Ovary (tissue), 9 donors: Measurements from ENCODE around the gene CLDN34. TPM values are rescaled to one million over a fixed set of nuclear protein-coding genes. Genes with fewer than 3 reads are reported as not detected.

Experiments
- DNase-seq, 5 donors: peaks; one replicate each; pipeline ENCODE4 v3.0.0-alpha.2; 2019 to 2020
- H3K27ac ChIP-seq, 2 donors: fragments of 200-600 bp; one replicate each; pipeline versions ENCODE4 v1.5.1 to v1.8.0; 2019 to 2022
- H3K27me3 ChIP-seq: fragments of 200-600 bp; one replicate; pipeline ENCODE4 v1.8.0; 2022
- H3K36me3 ChIP-seq: fragments of 200-600 bp; sonication (generic); one replicate; pipeline ENCODE4 v1.5.1; 2019
- H3K4me1 ChIP-seq: one replicate; pipeline ENCODE4 v1.8.1; 2013; ENCODE audit warnings: mild to moderate bottlenecking, moderate library complexity; ENCODE audit not compliant: insufficient read depth
- H3K4me3 ChIP-seq: fragments of 200-600 bp; sonication (generic); one replicate; pipeline ENCODE4 v1.5.1; 2017
- H3K9me3 ChIP-seq, 2 donors: fragments of 200-600 bp in 1 of 2; sonication (generic) in 1 of 2; one replicate each; pipeline versions ENCODE4 v1.5.1 to v1.8.1; 2013 to 2019; ENCODE audit warnings: mild to moderate bottlenecking in 1 of 2, moderate library complexity in 1 of 2
- EP300 ChIP-seq: sonication (generic); formaldehyde crosslinking; IDR thresholded peaks from one replicate; pipeline ENCODE4 v1.6.1; 2017; ENCODE audit warnings: antibody characterized with exemption
- POLR2A ChIP-seq: fragments of 450-650 bp; IDR thresholded peaks from one replicate; pipeline ENCODE4 v1.6.1; 2017; ENCODE audit warnings: antibody characterized with exemption, mild to moderate bottlenecking, moderate library complexity
- WGBS, 3 donors: extraction: QIAGEN DNeasy Blood & Tissue Kit in 1 of 3; methylation state at CpG; one replicate each; pipeline versions ENCODE4 v1.1.5 to v1.1.7; 2013 to 2017; 5-methylcytosine and 5-hydroxymethylcytosine counted together
- intact Hi-C, 4 donors: fragments of 100-400 bp; cut with DNase I; formaldehyde crosslinking; loops; one replicate each; pipeline versions ENCODE4 v1.11.0 to v1.15.1; 2022 to 2023
- polyA plus RNA-seq, 2 donors: library from polyadenylated mRNA; stranded (reverse); fragments of 200-250 nt in 1 of 2; fragments of 350-450 nt in 1 of 2; fragmentation: Illumina TruSeq in 1 of 2; extraction: RNeasy Lipid Tissue Mini Kit (QIAGEN cat#74804) in 1 of 2; gene quantifications; one replicate each; pipeline ENCODE4 v1.2.3, GENCODE V29; 2013 to 2014
- total RNA-seq, 7 donors: library from RNA; depleted of rRNA in 2 of 7; stranded (reverse); fragments of >200 nt in 2 of 7; fragmentation: NEBNext Ultra II Directional in 3 of 7; extraction: Animal tissue kit (Norgen Biotek cat#: 25700) in 3 of 7; gene quantifications; one replicate each; pipeline versions ENCODE4 v1.1.0 to v1.2.4, GENCODE V29; 2016 to 2023
- TF ChIP-seq, protein P1 (sequence below), 3 donors: fragments of 450-650 bp in 2 of 3; fragments of 200-600 bp in 1 of 3; IDR thresholded peaks; one replicate each; pipeline versions ENCODE4 v1.5.1 to v1.8.0; 2016 to 2022; ENCODE audit warnings: antibody characterized with exemption in 3 of 3, mild to moderate bottlenecking in 1 of 3
- donor health status: DM: no; HTN: no; CAD: no; lungs with moderate emphysema.
- donor health status: DM: no; HTN: no; CAD: no.
- donor health status: Bipolar disorder and iron deficiency.
- donor health status: DM: yes; HTN: yes; CAD: no.
- donor health status: DM: no; HTN: no; CAD: no.
- donor health status: DM: yes; HTN: yes; CAD: no.

The CLDN34 gene
- total and polyA plus RNA-seq, 9 donors = 0.12 to 0.82 (median 0.57) TPM; not detected in 3

DNA sequence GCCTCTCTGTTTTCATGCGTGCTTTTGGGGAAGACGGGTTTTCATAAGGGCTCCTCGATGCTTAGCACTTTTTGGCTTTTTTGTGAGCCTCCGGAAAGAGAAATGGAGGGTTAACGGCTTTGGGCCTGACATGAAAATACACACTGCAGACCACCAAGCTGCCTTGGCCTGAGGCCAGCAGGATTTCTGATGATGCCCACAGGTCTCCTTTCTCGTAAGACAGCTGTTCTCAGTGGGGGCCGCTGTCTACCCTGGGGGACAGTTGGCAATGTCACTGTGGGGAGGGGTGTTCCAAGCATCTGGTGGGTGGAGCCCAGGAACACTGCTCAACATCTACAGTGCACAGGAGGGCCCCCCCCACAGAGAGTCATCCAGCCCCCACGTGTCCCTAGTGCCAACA lies 29.4 kb upstream of the CLDN34 start:
- no peak for DNase-seq
- 74 to 82% (median 81%) methylated on average over 8 of the region's 8 CpGs for WGBS, 3 donors
- no peaks in the 10 kb centered on the region for H3K36me3 ChIP-seq
- no peaks in the 10 kb centered on the region for H3K4me1 ChIP-seq
- H3K4me3 ChIP-seq = no peak overlapping the region
- no peak overlapping the region for H3K27ac ChIP-seq
- H3K9me3 ChIP-seq = no peaks in the 10 kb centered on the region
- intact Hi-C loops = no loop called here
- TF ChIP-seq EP300 (no peak), POLR2A (no peak)
- TF ChIP-seq, protein P1, sequence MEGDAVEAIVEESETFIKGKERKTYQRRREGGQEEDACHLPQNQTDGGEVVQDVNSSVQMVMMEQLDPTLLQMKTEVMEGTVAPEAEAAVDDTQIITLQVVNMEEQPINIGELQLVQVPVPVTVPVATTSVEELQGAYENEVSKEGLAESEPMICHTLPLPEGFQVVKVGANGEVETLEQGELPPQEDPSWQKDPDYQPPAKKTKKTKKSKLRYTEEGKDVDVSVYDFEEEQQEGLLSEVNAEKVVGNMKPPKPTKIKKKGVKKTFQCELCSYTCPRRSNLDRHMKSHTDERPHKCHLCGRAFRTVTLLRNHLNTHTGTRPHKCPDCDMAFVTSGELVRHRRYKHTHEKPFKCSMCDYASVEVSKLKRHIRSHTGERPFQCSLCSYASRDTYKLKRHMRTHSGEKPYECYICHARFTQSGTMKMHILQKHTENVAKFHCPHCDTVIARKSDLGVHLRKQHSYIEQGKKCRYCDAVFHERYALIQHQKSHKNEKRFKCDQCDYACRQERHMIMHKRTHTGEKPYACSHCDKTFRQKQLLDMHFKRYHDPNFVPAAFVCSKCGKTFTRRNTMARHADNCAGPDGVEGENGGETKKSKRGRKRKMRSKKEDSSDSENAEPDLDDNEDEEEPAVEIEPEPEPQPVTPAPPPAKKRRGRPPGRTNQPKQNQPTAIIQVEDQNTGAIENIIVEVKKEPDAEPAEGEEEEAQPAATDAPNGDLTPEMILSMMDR (IDR thresholded peaks at IDR 0.05) = no peak
- no peaks in the 10 kb centered on the region for H3K27me3 ChIP-seq

GRCh38 chrX:9938516-9938915 lies 28.6 kb upstream of the CLDN34 start:
- DNase-seq = no peak
- TF ChIP-seq, protein P1 (IDR thresholded peaks at IDR 0.05) = no peak
- no peak for TF ChIP-seq EP300
- TF ChIP-seq POLR2A = no peak
- Histone ChIP-seq H3K27ac (no peak overlapping the region), H3K27me3 (no peaks in the 10 kb centered on the region), H3K9me3 (no peaks in the 10 kb centered on the region), H3K4me1 (no peaks in the 10 kb centered on the region), H3K36me3 (no peaks in the 10 kb centered on the region), H3K4me3 (no peak overlapping the region)
- WGBS, 3 donors = 90 to 93% (median 92%) methylated on average over 7 of the region's 7 CpGs
- intact Hi-C loops = no loop called here

- Histone ChIP-seq H3K4me1 (no peaks in the 10 kb centered on the region), H3K36me3 (no peaks in the 10 kb centered on the region), H3K27ac (no peak overlapping the region), H3K4me3 (no peak overlapping the region), H3K9me3 (no peaks in the 10 kb centered on the region), H3K27me3 (no peaks in the 10 kb centered on the region)
- no peak for DNase-seq
- 91 to 93% (median 93%) methylated on average over 14 of the region's 14 CpGs for WGBS, 3 donors
- intact Hi-C loops = no loop called here
- TF ChIP-seq POLR2A = no peak
- no peak for TF ChIP-seq EP300
- TF ChIP-seq, protein P1 (IDR thresholded peaks at IDR 0.05) = no peak
Measured at GRCh38 chrX:9940421-9940820, 26.7 kb upstream of the CLDN34 start.

DNA sequence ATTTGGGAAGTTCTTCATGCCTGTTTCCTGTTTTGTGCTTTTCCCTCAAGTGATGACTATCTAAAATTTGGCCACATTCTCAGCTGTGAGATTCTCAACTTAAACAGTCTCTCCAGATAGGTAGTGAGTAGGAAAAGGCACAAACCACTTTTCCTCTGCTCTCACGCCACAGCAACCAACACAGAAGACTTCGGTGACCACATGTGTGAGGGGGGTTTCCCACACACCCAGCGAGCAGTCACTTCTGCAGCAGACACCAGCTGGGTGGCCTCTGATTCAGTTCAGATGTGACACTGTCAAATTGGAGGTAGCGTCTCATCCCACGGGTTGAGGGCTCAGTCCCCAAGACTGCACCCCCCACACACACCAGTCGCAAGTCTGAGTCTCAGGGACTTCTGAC lies 25.1 kb upstream of the CLDN34 start:
- 86 to 90% (median 87%) methylated on average over 6 of the region's 6 CpGs for WGBS, 3 donors
- no peak for DNase-seq
- H3K4me1 ChIP-seq = no peaks in the 10 kb centered on the region
- intact Hi-C loops = no loop called here
- TF ChIP-seq POLR2A (no peak), EP300 (no peak)
- TF ChIP-seq, protein P1 (IDR thresholded peaks at IDR 0.05) = no peak
- H3K36me3 ChIP-seq = no peaks in the 10 kb centered on the region
- H3K27me3 ChIP-seq = no peaks in the 10 kb centered on the region
- H3K9me3 ChIP-seq = no peaks in the 10 kb centered on the region
- no peak overlapping the region for H3K27ac ChIP-seq
- no peak overlapping the region for H3K4me3 ChIP-seq

DNA sequence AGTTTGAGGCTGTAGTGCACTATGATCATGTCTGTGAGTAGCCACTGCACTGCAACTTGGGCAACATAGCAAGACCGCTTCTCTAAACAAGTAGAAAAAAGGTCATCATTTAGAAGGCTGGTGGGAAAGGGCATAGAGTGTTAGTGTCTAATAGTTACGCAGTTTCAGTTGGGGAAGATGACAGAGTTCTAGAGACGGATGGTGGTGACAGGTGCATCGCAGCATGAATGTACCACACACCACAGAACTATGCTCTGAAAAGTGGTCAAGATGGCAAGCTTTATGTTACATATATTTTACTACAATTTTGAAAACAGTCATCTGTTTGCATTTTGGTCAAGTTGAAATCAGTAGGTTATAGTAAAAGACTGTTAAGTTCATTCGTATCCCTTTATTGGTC lies 23.7 kb upstream of the CLDN34 start:
- no peak for DNase-seq
- Histone ChIP-seq H3K4me3 (no peak overlapping the region), H3K27me3 (no peaks in the 10 kb centered on the region), H3K27ac (no peak overlapping the region), H3K9me3 (no peaks in the 10 kb centered on the region), H3K4me1 (no peaks in the 10 kb centered on the region), H3K36me3 (no peaks in the 10 kb centered on the region)
- WGBS, 3 donors = 93 to 96% (median 94%) methylated on average over 5 of the region's 5 CpGs
- intact Hi-C loops = no loop called here
- TF ChIP-seq POLR2A (no peak), EP300 (no peak)
- TF ChIP-seq, protein P1 (IDR thresholded peaks at IDR 0.05) = no peak
